Astrocyte of the spinal cord (primary cell): Measurements from ENCODE around the gene ARHGAP18.
A peak's percentile ranks its signal among the peaks of the same experiment; 100 is the strongest.

Experiments
- DNase-seq: peaks from one replicate; pipeline ENCODE4 v3.0.0; 2011; ENCODE audit warnings: low read depth, low spot score
- H3K4me3 ChIP-seq: 2 replicates; pipeline ENCODE4 v1.5.1; 2011; ENCODE audit warnings: low read depth, mild to moderate bottlenecking, low read length, moderate library complexity
- in situ Hi-C: cut with HindIII; loops from 2 replicates; pipeline ENCODE4 v1.10.0; 2017; ENCODE audit warnings: low sequenced_read_pairs
- TF ChIP-seq, protein P1 (sequence below): IDR thresholded peaks from 2 replicates; pipeline ENCODE4 v1.5.1; 2012; ENCODE audit warnings: low read depth, mild to moderate bottlenecking, low read length, inconsistent platforms

The ARHGAP18 gene

GRCh38 chr6:129675669-129676472, 34.1 kb downstream of the ARHGAP18 start:
- H3K4me3 ChIP-seq = no peak overlapping the region
- no peak for DNase-seq
- TF ChIP-seq, protein P1, sequence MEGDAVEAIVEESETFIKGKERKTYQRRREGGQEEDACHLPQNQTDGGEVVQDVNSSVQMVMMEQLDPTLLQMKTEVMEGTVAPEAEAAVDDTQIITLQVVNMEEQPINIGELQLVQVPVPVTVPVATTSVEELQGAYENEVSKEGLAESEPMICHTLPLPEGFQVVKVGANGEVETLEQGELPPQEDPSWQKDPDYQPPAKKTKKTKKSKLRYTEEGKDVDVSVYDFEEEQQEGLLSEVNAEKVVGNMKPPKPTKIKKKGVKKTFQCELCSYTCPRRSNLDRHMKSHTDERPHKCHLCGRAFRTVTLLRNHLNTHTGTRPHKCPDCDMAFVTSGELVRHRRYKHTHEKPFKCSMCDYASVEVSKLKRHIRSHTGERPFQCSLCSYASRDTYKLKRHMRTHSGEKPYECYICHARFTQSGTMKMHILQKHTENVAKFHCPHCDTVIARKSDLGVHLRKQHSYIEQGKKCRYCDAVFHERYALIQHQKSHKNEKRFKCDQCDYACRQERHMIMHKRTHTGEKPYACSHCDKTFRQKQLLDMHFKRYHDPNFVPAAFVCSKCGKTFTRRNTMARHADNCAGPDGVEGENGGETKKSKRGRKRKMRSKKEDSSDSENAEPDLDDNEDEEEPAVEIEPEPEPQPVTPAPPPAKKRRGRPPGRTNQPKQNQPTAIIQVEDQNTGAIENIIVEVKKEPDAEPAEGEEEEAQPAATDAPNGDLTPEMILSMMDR = no peak
- in situ Hi-C loops = no loop called here

DNA sequence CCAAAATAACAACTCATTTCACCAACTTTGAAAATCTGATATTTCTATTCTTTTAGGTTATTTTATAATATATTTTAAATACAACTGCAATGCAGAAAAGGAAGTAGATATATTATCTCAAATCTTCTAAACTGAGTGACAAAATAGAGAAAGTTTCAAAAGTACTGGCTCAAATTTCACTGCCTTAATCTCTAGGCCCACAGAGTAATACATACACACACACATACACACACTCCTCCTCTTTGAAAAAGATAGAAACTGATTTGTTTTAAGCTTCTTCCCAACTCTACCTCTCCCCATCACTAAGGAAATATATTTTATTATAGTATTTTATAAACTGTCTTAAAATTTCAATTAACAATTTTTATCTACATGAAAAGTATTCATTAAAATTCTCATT, 36.2 kb downstream of the ARHGAP18 start:
- no peak for DNase-seq
- in situ Hi-C loops = no loop called here
- TF ChIP-seq, protein P1 = no peak
- no peak overlapping the region for H3K4me3 ChIP-seq

DNA sequence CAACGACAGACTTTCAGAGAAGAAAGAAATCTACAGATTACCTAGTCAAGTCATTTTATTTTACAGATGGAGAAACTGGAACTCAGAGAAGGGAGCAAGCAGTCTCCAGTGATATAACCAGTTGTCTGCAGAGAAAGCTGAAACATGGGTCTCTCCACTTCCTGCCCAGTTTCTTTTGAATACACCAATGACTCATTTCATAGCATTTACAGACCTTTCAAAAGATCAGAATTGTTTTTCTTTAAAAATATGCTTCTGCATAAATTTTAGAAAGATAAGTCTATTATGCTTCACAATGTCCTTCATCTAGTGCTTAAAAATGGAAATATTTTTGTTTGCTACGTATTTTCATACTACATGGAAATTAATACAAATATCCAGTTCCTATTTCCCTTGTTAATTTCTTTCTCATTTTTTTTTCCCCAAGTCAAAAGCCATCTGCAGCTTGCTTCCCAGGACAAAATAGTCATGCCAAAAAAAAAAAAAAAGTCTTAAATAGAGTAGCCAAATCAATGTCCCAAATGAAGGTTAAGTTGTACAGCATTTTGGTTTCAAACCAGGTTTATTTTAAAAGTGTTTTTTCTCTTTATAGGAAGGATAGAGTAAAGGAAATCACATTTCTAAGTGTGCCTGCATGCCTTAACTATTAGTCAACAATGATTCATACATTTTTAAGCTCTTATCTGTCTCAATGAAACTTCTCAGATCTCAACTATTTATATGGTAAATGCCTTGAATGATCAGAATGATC, 36.9 kb downstream of the ARHGAP18 start:
- TF ChIP-seq, protein P1 = no peak
- in situ Hi-C loops = no loop called here
- no peak overlapping the region for H3K4me3 ChIP-seq
- peak; percentile 87 for DNase-seq

DNA sequence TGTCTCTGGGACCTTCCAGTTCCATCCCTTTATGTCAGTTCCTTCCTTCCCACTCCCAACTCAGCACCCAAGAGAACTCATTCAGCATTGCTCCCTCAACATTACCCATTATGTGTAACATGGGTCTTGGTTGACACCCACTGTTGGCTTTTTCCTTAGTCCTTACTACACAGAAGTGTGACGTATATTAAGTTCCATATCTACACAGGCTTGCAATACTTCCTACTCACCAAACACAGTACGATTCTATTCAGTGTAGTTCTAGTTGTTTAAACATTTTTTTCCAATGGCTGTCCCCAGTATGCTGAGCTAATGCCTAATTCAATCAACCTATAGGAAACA, 37.7 kb downstream of the ARHGAP18 start:
- H3K4me3 ChIP-seq = no peak overlapping the region
- DNase-seq = no peak
- TF ChIP-seq, protein P1 = no peak
- in situ Hi-C loops = no loop called here

DNA sequence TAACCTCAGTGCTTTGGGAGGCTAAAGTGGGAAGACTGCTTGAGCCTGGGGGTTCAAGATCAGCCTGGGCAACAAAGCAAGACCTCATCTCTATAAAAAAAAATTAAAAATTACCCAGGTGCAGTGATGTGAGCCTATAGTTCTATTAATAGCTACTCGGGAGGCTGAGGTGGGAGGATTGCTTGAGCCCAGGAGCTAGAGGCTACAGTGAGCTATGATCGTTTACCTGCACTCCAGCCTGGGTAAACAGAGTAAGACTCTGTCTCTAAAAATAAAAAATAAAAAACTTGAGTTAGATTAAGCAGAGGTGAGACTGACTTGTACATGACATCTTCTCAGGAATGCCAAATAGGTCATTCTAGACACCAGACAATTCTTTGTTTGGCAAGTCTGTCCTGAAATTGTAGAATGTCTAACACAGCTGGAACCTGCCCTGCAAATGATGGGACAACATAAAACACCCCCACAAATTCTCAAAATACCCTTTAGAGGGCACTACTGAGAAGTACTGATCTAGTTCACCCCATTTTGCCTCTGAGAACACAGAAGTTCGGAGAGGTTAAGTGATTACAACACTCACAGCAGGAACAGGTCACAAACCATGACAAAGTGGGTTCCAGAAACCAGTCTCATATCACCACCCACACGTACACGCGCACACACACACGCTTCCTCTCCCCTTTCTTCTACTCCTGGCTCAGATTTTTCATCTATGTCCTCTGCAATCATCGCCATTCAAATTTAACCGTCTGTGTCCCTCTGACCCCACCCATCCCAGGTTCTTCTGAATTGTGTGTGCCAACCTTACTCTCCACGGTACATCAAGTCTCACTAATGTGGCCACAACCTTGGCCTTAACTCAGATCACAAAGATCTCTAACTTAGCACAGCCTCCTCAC, 38.3 kb downstream of the ARHGAP18 start:
- in situ Hi-C loops = no loop called here
- no peak overlapping the region for H3K4me3 ChIP-seq
- DNase-seq = no peak
- TF ChIP-seq, protein P1 = no peak

GRCh38 chr6:129670634-129671033, 39.3 kb downstream of the ARHGAP18 start:
- no peak for DNase-seq
- TF ChIP-seq, protein P1 = no peak
- in situ Hi-C loops = no loop called here

More at GRCh38 chr6:129670634-129671033, 39.3 kb downstream of the ARHGAP18 start:
- H3K4me3 ChIP-seq = no peak overlapping the region
